Stomach smooth muscle (tissue), 2 donors: ENCODE data around the gene MARS1.

ENCODE experiments used
- H3K27ac ChIP-seq: one replicate; pipeline ENCODE4 v1.7.0; 2013; ENCODE audit warnings: mild to moderate bottlenecking, low read length, inconsistent platforms
- H3K27me3 ChIP-seq, 2 donors: one replicate each; pipeline ENCODE4 v1.7.0; 2013; ENCODE audit warnings: low read length in 2 of 2; ENCODE audit not compliant: insufficient read depth in 2 of 2, control insufficient read depth in 1 of 2
- H3K36me3 ChIP-seq, 2 donors: one replicate each; pipeline ENCODE4 v1.7.0; 2013; ENCODE audit warnings: low read length in 2 of 2; ENCODE audit not compliant: control insufficient read depth in 2 of 2, insufficient read depth in 2 of 2
- H3K4me1 ChIP-seq: one replicate; pipeline ENCODE4 v1.7.0; 2013; ENCODE audit warnings: low read length; ENCODE audit not compliant: control insufficient read depth, insufficient read depth
- H3K4me3 ChIP-seq, 2 donors: one replicate each; pipeline ENCODE4 v1.7.0; 2013; ENCODE audit warnings: low read length in 2 of 2
- H3K9ac ChIP-seq, 2 donors: one replicate each; pipeline ENCODE4 v1.7.0; 2013; ENCODE audit warnings: low read length in 2 of 2, mild to moderate bottlenecking in 1 of 2
- H3K9me3 ChIP-seq, 2 donors: one replicate each; pipeline ENCODE4 v1.7.0; 2013; ENCODE audit warnings: low read length in 2 of 2; ENCODE audit not compliant: control insufficient read depth in 2 of 2
- donor health status: healthy.
- donor health status: Pancreatic carcinoma.

Gene MARS1

GRCh38 chr12:57458665-57459054, 29.2 kb upstream of the MARS1 start:
- Histone ChIP-seq H3K4me3 (peak overlapping the region; percentile 88 to 96), H3K9ac (peak overlapping the region; percentile 57 to 62), H3K27ac (peak overlapping the region; percentile 60), H3K36me3 (no peaks in the 10 kb centered on the region), H3K4me1 (peaks cover 35% of the 10 kb centered on the region), H3K9me3 (no peaks in the 10 kb centered on the region), H3K27me3 (peaks cover 10 to 11% of the 10 kb centered on the region in 2 donors)

GRCh38 chr12:57459055-57459749, 28.7 kb upstream of the MARS1 start:
- peaks cover 35% of the 10 kb centered on the region for H3K4me1 ChIP-seq
- H3K4me3 ChIP-seq: peak overlapping the region; percentile 88 to 96
- H3K9ac ChIP-seq: peak overlapping the region; percentile 57 to 62
- no peaks in the 10 kb centered on the region for H3K36me3 ChIP-seq
- peak overlapping the region; percentile 60 for H3K27ac ChIP-seq
- peaks cover 11 to 12% of the 10 kb centered on the region in 2 donors for H3K27me3 ChIP-seq
- H3K9me3 ChIP-seq: no peaks in the 10 kb centered on the region

- Histone ChIP-seq H3K9ac (peak within 1 kb of the TSS; percentile 57 to 62), H3K27me3 (peaks cover 11 to 12% of the 10 kb centered on the region in 2 donors), H3K9me3 (no peaks in the 10 kb centered on the region), H3K4me1 (peaks cover 35% of the 10 kb centered on the region), H3K36me3 (no peaks in the 10 kb centered on the region), H3K27ac (peak within 1 kb of the TSS; percentile 60), H3K4me3 (peak within 1 kb of the TSS; percentile 88 to 96)
These were observed 28.0 kb upstream of the MARS1 start, which contains the start of gene GLI1 for GRCh38 chr12:57459750-57460467. TSS of gene GLI1 (plus strand) at chr12:57459785. CDS start at chr12:57463692, 3,907 bp downstream.

- Histone ChIP-seq H3K27ac (no peak overlapping the region), H3K9ac (no peak overlapping the region), H3K9me3 (no peaks in the 10 kb centered on the region), H3K27me3 (peaks cover 11% of the 10 kb centered on the region in 2 donors), H3K4me3 (peak overlapping the region in 1 of 2 donors; percentile 66), H3K4me1 (peaks cover 35% of the 10 kb centered on the region), H3K36me3 (no peaks in the 10 kb centered on the region)
These were observed 27.4 kb upstream of the MARS1 start for GRCh38 chr12:57460468-57460784.

GRCh38 chr12:57460841-57461275, 27.0 kb upstream of the MARS1 start:
- Histone ChIP-seq H3K9me3 (no peaks in the 10 kb centered on the region), H3K4me1 (peaks cover 35% of the 10 kb centered on the region), H3K36me3 (no peaks in the 10 kb centered on the region), H3K27ac (peak overlapping the region; percentile 41), H3K4me3 (peak overlapping the region; percentile 51 to 66), H3K9ac (peak overlapping the region; percentile 9 to 21), H3K27me3 (peaks cover 8% of the 10 kb centered on the region in 2 donors)

- H3K9me3 ChIP-seq: no peaks in the 10 kb centered on the region
- peaks cover 5 to 8% of the 10 kb centered on the region in 2 donors for H3K27me3 ChIP-seq
- H3K4me3 ChIP-seq: peak overlapping the region; percentile 72 to 80
- no peaks in the 10 kb centered on the region for H3K36me3 ChIP-seq
- H3K27ac ChIP-seq: peak overlapping the region; percentile 49
- H3K4me1 ChIP-seq: peaks cover 32% of the 10 kb centered on the region
- H3K9ac ChIP-seq: peak overlapping the region in 1 of 2 donors; percentile 35
These were observed 26.5 kb upstream of the MARS1 start for GRCh38 chr12:57461276-57461916.

GRCh38 chr12:57461917-57462250, 26.0 kb upstream of the MARS1 start:
- Histone ChIP-seq H3K27me3 (peaks cover 5 to 8% of the 10 kb centered on the region in 2 donors), H3K4me3 (peak overlapping the region; percentile 72 to 80), H3K36me3 (no peaks in the 10 kb centered on the region), H3K4me1 (peaks cover 32% of the 10 kb centered on the region), H3K9me3 (no peaks in the 10 kb centered on the region), H3K27ac (peak overlapping the region; percentile 49), H3K9ac (peak overlapping the region; percentile 35 to 60)

GRCh38 chr12:57462251-57462911, 25.5 kb upstream of the MARS1 start:
- peaks cover 32% of the 10 kb centered on the region for H3K4me1 ChIP-seq
- H3K27ac ChIP-seq: peak overlapping the region; percentile 50
- H3K4me3 ChIP-seq: peak overlapping the region; percentile 72 to 80
- no peaks in the 10 kb centered on the region for H3K36me3 ChIP-seq
- H3K9ac ChIP-seq: peak overlapping the region; percentile 60 to 69
- H3K9me3 ChIP-seq: no peaks in the 10 kb centered on the region
- H3K27me3 ChIP-seq: peaks cover 5 to 8% of the 10 kb centered on the region in 2 donors

- no peaks in the 10 kb centered on the region for H3K9me3 ChIP-seq
- peak overlapping the region; percentile 50 for H3K27ac ChIP-seq
- H3K4me1 ChIP-seq: peaks cover 32% of the 10 kb centered on the region
- peak overlapping the region in 1 of 2 donors; percentile 80 for H3K4me3 ChIP-seq
- no peaks in the 10 kb centered on the region for H3K36me3 ChIP-seq
- H3K27me3 ChIP-seq: peaks cover 5 to 8% of the 10 kb centered on the region in 2 donors
- H3K9ac ChIP-seq: no peak overlapping the region
These were observed 25.0 kb upstream of the MARS1 start for GRCh38 chr12:57462912-57463253.

- Histone ChIP-seq H3K9ac (no peak overlapping the region), H3K9me3 (no peaks in the 10 kb centered on the region), H3K27me3 (peaks cover 5 to 8% of the 10 kb centered on the region in 2 donors), H3K4me1 (peaks cover 22% of the 10 kb centered on the region), H3K4me3 (no peak overlapping the region), H3K36me3 (no peaks in the 10 kb centered on the region), H3K27ac (no peak overlapping the region)
These were observed 23.3 kb upstream of the MARS1 start for GRCh38 chr12:57464569-57464968.
